Activated T-helper 9 cell treated with anti-CD3 and anti-CD28 coated beads, Interleukin-2, amount 50 U/mL, for 16 hours (primary cell): ENCODE results near the gene MEGF9.
"Not testable (repeated sequence)": the region's sequence is repeated elsewhere in the genome, so short reads cannot be mapped to it uniquely, and the experiment has no call there.

Experiments
- DNase-seq: peaks from one replicate; pipeline ENCODE4 v3.0.0-alpha.2; 2020; ENCODE audit warnings: low read depth

The MEGF9 gene

DNA sequence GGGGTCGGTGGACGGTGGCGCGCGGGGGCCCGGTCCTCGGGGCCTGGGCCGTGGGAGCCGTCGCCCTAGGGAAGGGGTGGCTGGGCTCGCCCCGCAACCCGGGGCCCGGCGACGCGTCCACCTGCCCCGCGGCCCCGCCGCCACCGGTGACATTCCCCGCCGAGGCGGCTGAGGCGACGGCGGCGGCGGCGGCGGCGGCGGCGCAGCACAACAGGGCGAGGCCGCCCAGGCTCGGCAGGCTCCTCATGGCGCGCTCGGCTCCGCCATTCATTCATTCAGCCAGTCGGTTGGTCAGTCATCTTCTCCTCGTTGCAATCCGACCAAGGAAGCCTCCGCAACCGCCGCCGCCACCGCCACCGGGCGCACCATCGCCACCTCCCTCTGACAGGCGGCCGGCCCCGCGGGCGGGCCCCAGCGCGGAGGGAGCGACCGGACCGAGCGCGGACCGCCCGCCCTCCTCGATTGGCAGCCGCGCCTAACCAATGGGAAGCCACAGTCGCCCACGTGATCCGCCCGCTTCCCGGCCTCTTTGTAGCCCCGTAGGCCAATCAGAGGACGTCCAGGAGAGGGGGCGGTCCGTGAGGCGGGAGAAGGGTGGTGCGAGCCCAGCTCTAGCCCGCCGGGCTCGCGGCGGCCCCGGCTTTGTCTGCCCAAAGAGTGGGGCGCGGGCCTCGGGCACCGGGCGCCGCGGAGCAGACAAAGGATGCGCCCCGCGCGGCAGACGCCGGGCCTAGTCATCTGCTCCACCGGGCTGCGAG, at the start of gene MEGF9:
Gene MEGF9, minus strand, starts transcription at position 383 of the 758 bp plus-strand sequence. Its CDS starts 112 bp downstream, at position 271.
- peak; percentile 95 for DNase-seq

DNA sequence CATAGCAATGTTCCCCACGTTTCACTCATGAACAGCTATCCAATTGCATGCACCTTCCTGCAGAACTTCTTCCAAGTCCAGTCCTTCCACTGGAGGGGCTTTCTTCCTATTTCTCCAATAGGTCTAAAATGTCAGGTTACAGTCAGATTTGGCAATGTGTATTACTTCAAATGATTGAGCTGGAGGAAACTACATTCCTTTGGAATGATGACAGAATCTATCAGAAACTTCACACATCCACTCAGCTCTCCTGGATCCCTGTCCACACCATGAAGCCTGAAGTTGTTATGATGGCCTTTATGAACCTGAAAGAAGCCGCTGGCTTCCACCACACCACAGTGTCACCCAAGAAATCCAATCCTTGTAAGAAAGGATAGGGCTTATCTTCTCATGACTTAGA, 46.7 kb upstream of the MEGF9 start:
- no peak for DNase-seq

DNA sequence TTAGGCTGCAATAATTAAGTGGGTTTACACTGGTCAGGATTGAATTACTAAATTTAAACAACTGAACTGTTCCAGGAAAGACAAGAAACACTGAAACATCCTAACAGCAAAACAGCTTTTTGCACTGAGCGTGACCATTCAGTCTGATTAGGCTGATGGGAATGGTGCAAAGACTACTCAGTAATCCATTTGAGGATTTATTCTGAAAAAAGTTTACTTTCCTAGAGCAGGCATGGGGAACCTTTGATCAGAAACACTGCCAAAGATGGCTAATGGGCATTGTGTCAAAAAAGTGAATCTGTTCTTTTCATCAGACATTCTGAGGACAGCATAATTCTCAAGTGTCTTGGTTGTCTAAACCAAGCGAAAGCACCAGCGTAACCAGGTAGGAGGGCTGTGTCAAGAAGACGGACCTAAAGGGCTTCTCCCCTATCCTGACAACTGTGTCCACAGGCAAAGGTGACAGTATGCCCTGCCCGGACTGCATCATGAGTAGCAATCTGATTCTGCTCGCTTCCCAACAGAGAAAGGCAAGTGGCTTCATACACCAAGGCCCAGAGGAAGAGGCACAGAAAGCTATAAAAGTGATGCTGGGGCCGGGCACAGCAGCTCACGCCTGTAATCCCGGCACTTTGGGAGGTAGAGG, 45.6 kb upstream of the MEGF9 start:
- no peak for DNase-seq

DNA sequence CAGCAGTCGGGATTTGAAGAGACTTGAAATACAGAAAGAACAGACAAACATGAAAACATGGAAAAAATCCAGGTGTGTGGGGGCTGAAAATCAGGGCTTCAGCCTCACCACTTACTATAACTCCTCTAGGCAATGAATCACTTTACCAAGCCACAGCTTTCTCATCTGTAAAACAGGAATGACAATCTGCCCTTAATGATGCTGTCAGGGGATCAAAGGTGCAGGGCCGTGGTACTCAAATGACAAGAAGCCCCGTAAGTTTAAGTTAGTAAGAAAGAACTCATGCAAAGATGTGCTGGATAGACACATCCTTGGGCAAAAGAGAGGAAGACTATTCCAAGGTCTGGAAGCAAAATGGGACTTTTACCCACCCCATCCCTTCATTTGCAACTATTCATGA, 44.3 kb upstream of the MEGF9 start:
- DNase-seq = no peak

DNA sequence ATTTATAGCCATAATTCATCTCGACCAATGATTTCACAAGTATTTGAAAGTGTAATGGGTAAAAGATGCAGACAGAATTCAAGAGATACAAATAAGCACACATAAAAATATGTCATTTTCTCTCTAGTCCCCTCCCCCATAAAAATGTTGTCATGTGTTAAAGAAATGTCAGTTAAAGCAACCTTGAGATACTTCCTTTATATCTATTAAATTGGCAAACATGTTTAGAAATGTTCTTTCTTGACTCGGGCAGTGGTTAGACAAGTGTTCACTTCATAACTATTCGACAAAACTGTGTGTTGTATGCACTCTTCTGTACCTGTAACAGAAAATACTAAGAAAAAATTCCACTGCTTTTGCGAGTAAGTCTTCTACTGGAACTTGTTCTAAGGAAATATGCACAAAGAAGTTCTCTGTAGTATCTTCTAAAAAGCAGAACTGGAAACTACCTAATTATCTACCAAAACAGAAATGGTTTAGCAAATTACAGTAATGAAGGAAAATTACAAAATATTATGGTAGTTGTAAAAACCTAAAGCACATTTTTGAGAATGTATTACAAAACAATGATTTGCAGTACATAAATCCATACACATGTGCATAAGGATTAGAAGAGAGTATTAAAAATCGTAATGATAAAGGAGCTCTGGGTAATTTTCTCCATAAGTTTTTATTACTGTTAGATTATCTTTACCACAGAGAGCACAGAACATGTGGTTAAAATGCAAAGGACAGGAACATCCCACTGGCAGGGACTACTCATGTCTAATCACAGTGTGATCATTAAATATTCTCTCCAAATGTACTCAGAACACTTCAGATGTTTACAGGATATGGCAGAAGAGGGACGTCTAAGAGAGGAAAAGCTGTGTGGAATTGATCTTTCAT, 43.0 kb upstream of the MEGF9 start:
- no peak for DNase-seq

DNA sequence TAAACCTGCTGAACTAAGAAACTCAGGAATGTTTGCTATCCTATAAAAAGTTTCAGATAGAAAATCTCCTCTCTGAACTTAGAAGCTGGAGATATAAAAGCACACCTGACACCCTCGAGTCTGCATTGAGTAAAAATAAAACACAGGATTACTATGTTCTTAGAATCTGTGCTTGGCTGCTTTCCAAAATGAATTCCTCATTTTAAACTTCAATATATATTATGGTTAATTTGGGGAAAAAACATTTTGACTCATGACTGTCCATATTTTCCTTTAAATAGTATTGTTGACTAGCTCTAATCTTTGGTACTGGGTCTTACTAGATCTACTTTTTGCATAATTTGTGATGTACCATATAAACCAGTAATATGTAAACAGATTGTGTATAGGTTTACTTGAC, 42.3 kb upstream of the MEGF9 start:
- no peak for DNase-seq

DNA sequence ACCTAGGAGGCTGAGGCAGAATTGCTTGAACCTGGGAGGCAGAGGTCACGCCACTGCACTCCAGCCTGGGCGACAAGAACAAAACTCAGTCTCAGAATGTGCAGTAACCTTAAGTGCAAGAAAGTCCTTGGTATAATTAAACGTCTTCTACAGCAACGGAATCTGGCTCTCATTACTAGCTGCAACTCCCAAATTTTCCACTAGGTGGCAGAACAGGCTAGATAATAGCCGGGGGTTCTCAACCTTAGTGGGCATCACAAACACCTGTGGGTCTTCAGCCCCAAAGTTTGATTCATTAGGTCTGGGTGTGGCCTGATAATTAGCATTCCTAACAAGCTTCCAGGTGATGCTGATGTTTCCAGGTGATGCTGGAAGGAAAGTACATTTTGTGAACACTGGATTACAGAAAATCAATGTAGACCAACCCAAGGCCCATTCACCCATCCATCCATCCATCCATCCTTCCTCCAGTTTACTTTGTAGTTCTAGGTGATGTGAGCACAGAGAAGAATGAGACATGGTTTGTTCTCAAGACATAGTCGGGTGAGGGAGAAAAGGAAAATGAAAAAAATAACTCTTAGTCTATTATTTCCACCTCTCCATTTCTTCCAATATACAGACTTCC, 41.7 kb upstream of the MEGF9 start:
- peak; percentile 24 for DNase-seq

DNA sequence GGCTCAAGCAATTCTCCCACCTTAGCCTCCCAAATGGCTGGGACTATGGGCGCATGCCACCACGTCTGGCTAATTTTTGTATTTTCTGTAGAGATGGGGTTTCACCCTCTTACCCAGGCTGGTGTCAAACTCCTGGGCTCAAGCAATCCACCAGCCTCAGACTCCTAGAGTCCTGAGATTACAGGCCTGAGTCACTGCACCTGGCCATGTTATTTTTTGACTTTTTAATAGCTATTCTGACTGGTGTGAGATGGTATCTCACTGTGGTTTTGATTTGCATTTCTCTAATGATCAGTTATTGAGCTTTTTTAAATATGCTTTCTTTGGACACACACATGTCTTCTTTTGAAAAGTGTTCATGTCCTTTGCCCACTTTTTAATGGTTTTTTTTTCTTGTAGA, 40.8 kb upstream of the MEGF9 start:
- no peak for DNase-seq

DNA sequence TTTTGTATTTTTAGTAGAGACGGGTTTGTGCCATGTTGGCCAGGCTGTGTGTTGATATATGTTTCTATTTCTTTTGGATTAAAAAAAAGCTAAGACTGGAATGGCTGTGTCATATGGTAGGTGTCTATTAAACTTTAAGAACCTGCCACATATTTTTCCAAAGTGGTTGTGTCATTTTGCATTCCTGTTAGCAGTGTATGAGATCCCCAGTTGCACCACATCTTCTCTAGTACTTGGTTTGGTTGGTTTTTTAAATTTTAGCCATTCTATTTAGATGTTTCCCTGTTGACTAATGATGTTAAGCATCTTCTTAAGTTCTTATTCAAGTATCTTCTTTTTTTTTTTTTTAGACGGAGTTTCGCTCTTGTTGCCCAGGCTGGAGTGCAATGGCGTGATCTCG, 36.2 kb upstream of the MEGF9 start:
- DNase-seq = no peak

DNA sequence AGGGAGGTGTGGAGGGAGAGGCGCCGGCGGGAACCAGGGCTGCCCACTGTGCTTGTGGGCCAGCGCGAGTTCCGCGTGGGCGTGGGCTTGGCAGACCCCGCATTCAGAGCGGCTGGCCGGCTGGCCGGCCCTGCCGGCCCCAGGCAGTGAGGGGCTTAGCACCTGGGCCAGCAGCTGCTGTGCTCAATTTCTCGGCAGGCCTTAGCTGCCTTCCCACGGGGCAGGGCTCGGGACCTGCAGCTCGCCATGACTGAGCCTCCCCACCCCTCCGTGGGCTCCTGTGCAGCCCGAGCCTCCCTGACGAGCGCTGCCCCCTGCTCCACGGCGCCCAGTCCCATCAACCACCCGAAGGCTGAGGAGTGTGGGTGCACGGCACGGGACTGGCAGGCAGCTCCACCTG, 32.1 kb upstream of the MEGF9 start:
- DNase-seq = not testable (repeated sequence)

DNA sequence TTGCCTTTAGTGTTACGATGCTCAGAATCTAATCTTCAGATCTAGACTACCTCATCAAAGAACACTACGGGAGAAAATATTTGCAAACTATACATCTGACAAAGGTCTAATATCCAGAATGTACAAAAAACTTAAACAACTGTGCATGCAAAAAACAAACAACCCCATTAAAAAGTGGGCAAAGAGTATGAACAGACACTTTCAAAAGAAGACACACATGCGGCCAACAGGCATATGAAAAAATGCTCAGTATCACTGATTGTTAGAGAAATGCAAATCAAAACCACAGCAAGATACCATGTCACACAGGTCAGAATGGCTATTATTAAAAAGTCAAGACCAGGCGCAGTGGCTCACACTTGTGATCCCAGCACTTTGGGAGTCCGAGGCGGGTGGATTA, 31.0 kb upstream of the MEGF9 start:
- DNase-seq = no peak

DNA sequence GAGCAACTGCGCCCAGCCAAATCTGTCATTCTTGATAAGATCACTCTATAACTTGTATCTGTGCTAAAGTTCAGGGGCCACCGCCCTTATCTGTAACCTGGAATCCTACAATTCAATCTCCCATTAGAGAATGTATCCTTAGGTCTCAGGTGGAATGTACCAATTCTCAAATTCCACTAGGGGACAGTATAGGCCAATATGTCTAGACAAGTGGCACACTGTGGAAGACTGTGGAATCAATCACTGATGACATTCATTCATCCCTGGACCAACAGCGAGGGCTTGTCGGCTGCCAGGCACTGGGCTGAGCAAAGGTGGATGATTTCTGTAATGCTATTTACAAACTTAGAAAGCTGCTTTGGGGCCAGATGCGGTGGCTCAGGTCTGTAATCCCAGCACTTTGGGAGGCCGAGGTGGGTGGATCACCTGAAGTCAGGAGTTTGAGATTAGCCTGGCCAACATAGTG, 28.7 kb upstream of the MEGF9 start:
- no peak for DNase-seq

DNA sequence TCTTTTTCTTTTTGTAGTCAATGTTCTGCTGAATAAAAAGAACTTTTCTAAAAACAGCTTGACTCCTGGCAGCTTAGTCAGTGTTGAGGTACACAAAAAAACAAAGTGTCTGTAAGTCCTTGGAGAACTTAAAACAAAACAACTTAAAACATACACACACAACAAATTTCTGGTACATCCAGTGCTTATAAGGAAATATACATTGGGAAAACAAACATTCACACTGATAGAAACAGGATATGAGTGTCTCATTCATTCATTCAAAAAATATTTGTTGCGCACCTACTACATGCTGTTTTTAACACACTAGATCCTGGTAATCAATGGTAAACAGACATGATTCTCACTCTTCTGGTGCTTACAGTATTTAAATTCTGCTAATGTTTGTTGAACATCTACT, 27.4 kb upstream of the MEGF9 start:
- no peak for DNase-seq

DNA sequence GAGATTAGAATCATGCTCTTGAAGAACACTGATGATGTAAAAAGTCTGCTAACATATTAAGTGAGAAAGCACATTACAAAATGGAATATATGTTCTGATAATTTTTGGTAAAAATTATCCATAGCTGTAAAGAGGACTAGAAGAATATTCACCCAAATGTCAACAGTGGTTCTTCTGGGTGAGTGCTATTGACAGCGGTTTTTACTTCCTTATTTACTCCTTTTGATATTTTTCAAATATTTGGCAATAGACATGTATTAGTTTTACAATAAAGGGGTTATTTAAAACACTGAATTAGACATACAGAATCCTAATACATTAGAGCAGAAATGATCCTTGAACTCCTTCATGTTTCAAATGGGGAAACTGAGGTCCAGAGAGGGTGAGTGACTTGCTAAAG, 26.9 kb upstream of the MEGF9 start:
- no peak for DNase-seq

DNA sequence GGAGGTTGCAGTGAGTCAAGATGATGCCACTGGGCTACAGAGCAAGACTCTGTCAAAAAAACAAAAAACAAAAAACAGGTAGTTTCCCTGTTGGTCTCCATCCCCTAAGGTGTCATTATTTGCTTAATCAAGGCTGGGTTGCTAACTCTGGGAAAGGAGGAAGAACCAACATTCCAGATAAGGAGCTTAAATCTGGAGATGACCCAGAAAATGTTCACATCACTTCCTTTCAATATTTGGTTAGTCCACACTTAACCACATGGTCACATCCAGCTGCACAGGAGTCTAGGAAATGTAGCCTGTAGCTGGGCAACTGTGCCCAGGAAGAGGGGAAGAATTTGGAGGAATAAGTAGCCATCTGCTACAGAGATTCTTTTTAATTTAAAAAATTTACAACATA, 25.9 kb upstream of the MEGF9 start:
- DNase-seq = no peak

DNA sequence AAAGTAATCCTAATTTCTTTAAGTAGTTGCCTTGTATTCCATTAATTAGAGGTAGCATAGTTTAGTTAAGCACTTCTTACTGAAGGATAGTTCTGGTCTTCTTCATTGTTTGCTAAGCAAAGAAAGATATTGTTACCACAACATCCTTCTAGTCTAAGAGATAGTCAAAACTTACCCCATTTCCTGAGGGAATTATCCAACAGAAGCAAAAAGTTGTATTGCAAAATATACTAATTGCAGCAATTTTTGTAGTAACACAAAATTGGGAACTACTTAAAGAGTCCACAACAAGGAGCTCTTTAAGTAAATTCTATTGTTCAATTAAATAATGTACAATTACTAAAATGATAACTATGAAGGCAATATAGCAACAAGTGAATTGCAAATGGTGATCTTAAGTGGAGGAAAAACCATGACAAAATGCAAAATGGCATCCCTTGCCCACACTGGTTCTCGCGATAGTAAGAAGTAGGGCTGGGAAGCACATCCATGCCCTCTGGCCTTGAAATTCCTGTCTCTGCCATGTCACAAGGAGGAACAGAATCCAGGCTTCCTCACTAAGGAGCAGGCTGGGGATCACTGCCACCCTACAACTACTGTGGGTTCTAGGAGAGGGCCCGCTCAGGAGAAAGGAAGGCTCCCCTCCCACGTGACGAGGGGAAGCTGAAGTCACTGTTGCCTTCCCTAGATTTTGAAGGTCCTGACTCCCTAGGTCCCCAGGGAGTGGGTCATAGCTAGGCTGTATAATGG, 23.3 kb upstream of the MEGF9 start:
- DNase-seq = no peak

DNA sequence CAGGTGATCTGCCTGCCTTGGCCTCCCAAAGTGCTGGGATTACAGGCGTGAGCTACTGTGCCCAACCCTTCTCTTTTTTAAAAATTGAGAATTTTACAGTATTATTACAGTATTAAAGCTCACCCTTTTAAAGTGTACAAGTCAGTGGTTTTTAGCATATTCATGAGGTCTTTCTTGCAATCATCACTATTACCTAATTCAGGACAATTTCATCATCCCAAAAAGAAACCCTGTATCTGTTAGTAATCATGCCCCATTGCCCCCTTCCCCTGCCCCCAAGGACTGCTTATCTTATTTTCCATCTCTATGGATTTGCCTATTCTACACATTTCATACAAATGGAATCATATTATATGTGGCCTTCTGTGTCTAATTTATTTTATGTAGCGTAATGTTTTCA, 22.6 kb upstream of the MEGF9 start:
- no peak for DNase-seq

DNA sequence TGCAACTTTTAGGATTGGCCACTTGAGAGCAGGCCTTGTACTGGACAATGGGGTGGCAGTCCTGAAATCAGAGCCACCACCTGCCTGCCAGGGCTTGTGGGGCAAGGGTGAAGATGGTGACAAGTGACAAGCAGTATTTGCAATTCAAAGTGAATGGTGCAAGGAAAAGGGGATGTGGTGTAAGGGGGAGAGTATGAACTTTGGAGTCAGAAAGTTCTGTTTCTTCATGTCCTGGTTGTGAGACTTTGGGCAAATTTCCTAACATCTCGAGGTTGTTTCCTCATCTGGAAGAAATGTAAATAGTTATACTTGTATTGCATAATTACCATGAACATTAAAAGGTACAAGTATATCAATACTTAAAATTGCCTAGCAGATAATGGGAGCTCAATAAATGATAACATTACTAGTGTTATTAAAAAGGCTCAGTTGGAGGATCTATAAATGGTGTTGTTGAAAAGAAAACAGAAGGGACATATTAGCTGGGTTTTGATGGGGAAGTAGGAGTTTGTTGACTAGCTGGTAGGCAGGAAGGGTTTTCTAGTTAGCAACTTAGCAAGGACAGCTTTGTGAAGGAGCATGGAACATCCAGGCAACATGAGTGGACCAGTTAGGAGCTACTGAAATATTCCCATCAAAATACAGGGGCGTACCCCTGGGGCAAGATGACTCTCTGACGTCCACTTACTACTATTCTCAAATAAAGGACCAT, 21.3 kb upstream of the MEGF9 start:
- no peak for DNase-seq

DNA sequence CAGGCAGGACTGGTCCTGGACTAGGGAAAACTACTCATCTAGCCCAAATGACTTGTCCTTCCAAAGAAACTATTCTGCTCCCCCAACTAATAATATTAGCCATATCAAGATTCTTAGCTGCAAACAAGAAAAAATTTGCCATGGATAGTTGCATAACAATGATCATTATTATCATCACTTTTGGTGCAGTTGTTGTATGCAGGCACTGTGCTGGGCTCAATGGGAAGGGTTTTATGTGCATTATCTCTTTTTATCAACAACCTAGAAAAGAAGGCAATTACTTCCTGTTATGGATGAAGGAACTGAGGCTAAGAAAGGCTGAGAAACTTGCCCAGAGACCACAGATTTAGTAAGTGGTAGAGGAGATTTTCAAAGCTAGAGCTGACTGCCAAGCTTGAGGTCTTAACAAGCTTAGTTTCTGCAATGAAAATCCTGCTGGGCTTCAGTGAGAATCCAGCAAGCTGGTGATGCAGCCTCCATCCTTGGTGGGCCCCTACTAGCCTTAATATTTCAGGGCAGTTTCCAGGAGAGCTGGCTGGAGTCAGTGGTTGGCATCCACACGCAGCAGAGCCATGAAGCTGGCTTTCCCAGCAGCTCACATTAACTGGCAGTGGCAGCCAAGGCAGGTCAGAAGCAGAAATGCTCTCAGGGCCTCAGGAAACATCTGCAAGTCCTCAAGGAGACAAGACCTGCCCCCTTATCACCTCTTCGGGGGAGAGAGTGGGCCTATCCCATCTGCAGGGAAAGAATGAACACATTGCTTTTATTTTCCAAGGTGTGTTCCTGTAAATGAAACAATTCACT, 20.5 kb upstream of the MEGF9 start:
- DNase-seq = no peak

DNA sequence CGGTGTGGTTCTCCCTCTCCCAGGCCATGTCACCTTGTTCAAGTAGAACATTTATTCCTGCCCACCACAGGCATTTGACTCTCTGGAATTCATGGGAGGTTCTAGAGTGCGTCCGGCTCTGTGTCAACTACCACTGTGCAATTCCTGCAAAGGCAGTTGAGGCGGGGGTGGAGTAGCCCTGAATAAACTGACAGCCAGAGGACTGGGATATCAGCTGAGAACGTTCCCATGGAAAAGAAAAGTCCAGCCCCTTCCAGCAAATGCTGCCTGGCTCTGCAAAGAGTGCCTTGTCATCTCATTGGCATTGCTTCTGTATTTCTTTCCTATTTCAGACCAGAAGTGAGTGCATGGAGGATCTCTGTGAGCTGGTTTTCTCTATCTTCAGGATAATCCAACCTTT, 18.9 kb upstream of the MEGF9 start:
- DNase-seq = no peak
